Endometrial microvascular endothelial cells (primary cell): ENCODE results near the gene CISTR. TPM values are rescaled to one million over a fixed set of nuclear protein-coding genes. Genes with fewer than 3 reads are reported as not detected.
"Not testable (repeated sequence)": the region's sequence is repeated elsewhere in the genome, so short reads cannot be mapped to it uniquely, and the experiment has no call there.

Source experiments
- in situ Hi-C: cut with HindIII; loops from 2 replicates; pipeline ENCODE4 v1.10.0; 2017; ENCODE audit warnings: low sequenced_read_pairs, low pct_unique_long_range_greater_than_20kb; ENCODE audit errors: inconsistent ontology term
- total RNA-seq: library from RNA; depleted of rRNA; stranded (reverse); fragments of >200 nt; gene quantifications from one replicate; pipeline ENCODE4 v1.2.3, GENCODE V29; 2015; ENCODE audit errors: inconsistent ontology term

The CISTR gene
- total RNA-seq: not detected

GRCh38 chr12:53751336-53752191, at the start of gene CISTR:
Gene CISTR, minus strand, starts transcription at chr12:53751979.
- in situ Hi-C loops: no loop called here

- in situ Hi-C loops: no loop called here
Observed at GRCh38 chr12:53798575-53798974, 46.8 kb upstream of the CISTR start.

GRCh38 chr12:53795927-53796326, 44.1 kb upstream of the CISTR start:
- in situ Hi-C loops: no loop called here

- in situ Hi-C loops: no loop called here
Observed at GRCh38 chr12:53793221-53793620, 41.4 kb upstream of the CISTR start.

GRCh38 chr12:53791735-53792326, 40.1 kb upstream of the CISTR start:
- in situ Hi-C loops: no loop called here

- in situ Hi-C loops: no loop called here
Observed at GRCh38 chr12:53789570-53789969, 37.8 kb upstream of the CISTR start.

- in situ Hi-C loops: no loop called here
Observed at GRCh38 chr12:53788892-53789291, 37.1 kb upstream of the CISTR start.

GRCh38 chr12:53786411-53786810, 34.6 kb upstream of the CISTR start:
- in situ Hi-C loops: no loop called here

DNA sequence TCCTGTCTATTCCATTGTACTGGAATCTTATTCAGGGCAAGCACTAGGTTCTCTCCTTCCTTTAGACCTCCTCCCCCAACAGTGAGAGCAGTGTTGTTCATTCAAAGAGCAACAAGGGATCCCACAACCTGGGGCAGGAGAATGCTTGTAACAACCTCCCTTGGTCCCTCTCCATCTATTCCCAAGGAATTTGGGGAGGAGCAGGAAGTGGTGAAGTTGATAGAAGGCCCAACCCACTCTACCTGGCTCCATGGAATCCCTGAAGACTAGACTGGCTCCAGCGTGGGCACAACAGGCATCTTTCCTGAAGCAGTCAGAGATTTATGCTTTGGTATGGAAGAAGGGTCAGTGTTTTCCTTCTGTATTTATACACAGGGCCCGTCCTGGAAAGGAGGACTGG, 33.4 kb upstream of the CISTR start:
- in situ Hi-C loops: no loop called here

DNA sequence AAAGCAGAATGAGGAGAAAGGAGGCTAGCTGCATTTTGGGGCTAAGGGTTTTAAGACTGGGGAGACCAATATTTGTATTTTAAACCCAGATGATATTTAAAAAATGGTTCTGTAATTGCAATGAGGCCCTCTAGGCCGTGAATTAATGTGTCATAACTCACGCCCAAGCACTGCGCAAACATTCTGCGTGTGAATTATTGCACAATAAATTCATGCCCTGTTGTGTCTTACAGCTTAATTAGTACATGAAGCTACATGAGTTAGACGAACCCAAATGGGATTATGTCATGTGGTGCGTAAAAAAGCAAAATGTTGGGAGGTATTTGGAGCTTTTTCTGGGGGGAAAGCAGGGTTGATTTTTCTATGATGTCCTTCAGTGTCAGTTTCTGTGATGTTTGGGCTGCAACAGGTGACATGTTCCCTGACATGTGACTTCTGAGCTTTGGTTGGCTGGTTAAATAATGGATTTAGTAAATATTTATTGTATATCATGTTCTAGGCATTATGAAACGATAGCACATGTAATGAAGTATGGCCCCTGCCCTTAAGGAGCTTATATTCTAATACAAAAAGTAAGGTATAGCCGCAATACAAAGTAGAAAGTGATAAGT, 30.4 kb upstream of the CISTR start:
- in situ Hi-C loops: no loop called here

DNA sequence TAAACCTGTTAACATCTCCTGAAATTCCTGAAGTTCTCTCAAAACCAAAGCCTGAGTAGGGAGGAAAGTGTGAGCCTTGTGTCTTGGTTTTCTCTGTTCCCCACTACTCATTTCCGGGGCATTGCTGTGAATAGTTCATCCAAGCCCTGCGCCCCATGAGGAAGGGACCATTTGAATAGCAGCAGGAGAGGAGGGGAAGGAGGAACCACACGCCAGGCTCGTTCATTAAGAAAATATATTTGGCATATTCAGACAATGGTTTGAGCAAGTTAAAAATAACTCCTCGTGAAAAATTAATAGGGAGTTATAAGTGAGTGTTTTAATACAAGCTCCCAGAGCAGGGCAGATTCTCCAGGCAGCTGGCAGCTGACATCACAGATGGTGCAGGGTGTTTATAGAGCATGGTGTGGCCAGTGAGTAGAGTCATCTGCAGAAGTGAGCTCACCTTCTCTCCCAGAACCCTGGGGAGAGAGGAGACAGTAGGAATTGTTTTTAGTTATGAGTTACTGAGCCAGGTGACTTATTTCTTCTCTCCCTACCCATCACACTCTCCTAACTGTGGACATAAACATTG, 29.5 kb upstream of the CISTR start:
- in situ Hi-C loops: no loop called here

DNA sequence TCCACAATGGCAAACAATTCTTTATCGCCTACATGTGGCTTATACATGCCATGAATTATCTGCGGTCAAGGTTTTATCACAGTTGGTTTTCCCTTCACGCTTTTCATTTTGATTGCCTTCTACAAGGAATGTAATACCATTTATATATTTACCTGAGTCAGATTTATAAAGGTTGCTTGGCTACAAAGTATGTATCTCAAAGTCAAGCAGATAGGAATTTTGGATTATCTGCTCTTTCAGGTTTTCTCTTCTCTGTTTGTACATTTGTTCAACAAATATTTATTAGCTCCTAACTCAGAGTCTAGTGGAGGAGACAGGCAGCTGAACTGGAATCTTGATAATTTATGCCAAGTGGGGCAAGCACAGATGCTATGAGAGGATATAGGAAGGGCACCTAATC, 28.5 kb upstream of the CISTR start:
- in situ Hi-C loops: no loop called here

- in situ Hi-C loops: not testable (repeated sequence)
Observed at GRCh38 chr12:53779679-53780078, 27.9 kb upstream of the CISTR start.

GRCh38 chr12:53777936-53778644, 26.3 kb upstream of the CISTR start:
- in situ Hi-C loops: no loop called here

GRCh38 chr12:53777412-53777811, 25.6 kb upstream of the CISTR start:
- in situ Hi-C loops: no loop called here

DNA sequence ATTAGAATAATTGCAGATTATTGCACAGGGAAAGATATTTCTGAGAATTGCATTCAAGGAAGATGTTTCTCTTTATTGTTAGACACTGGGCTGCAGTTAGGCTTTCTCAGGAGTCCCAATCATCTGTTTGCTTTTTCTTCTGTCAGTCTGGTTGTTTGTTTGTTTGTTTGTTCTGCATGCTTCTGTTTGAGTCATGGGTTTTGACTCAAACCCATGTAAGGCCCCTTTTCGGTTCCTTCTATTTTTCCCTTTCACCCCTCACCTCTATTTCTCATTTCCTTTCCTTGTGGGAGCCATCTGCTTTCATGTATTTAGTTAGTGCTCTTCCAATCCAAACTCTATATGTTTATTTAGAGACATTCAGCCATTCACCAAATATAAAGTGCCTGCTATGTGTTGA, 25.1 kb upstream of the CISTR start:
- in situ Hi-C loops: no loop called here

- in situ Hi-C loops: no loop called here
Observed at GRCh38 chr12:53775478-53776145, 23.8 kb upstream of the CISTR start.

- in situ Hi-C loops: no loop called here
Observed at GRCh38 chr12:53770281-53770680, 18.5 kb upstream of the CISTR start.

DNA sequence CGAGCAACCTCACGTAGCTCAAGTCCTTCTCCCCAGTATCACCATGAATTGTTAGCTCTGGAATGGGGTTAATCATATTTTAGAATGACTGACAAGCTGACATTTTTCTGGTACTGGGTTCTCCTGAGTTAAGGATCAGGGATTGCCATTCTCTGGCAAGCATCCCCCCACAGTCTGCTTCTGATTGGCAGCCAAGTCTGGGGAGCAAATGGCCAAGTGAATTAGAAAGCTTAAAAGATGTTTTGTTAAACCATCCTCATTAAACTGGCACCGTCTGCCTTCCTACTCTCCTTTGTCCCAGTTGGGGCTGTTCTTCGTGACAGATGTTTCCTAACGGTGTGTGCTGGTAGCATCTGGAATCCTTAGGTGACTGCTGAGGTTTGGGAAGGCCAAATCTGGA, 17.2 kb upstream of the CISTR start:
- in situ Hi-C loops: no loop called here
